ENCODE data around the gene PARD6B.
A peak's percentile ranks its signal among the peaks of the same experiment; 100 is the strongest.

The PARD6B gene

GRCh38 chr20:50733644-50734349 is 2.4 kb downstream of the PARD6B start:
- peaks cover 48% of the 10 kb centered on the region for H3K4me1 ChIP-seq (ENCODE audit: control insufficient read depth, insufficient read depth, low read length, poor library complexity, severe bottlenecking)
- H3K27ac ChIP-seq (ENCODE audit: low read depth, low read length, severe bottlenecking), result no peak overlapping the region
- no peaks in the 10 kb centered on the region for H3K9me3 ChIP-seq (ENCODE audit: control insufficient read depth, low read length)
- no peak overlapping the region for H3K4me3 ChIP-seq (ENCODE audit: extremely low read depth, insufficient read depth, low read length, poor library complexity, severe bottlenecking)
- WGBS, 2 experiments (ENCODE audit: insufficient coverage in 2 of 2), result no CpG with 5 or more reads among the region's 1 CpG
- peaks cover 5% of the 10 kb centered on the region for H3K36me3 ChIP-seq (ENCODE audit: control insufficient read depth, insufficient read depth, low read length)

GRCh38 chr20:50734730-50735679 is 3.6 kb downstream of the PARD6B start:
- 88 to 94% methylated on average over 4 to 6 of the region's 9 CpGs for WGBS, 2 experiments (ENCODE audit: insufficient coverage in 2 of 2)
- Histone ChIP-seq H3K36me3 (ENCODE audit: control insufficient read depth, insufficient read depth, low read length) (peaks cover 5% of the 10 kb centered on the region), H3K4me1 (ENCODE audit: control insufficient read depth, insufficient read depth, low read length, poor library complexity, severe bottlenecking) (peaks cover 48% of the 10 kb centered on the region), H3K4me3 (ENCODE audit: extremely low read depth, insufficient read depth, low read length, poor library complexity, severe bottlenecking) (no peak overlapping the region), H3K27ac (ENCODE audit: low read depth, low read length, severe bottlenecking) (no peak overlapping the region), H3K9me3 (ENCODE audit: control insufficient read depth, low read length) (no peaks in the 10 kb centered on the region)

GRCh38 chr20:50735813-50736212 is 4.4 kb downstream of the PARD6B start:
- Histone ChIP-seq H3K4me3 (ENCODE audit: extremely low read depth, insufficient read depth, low read length, poor library complexity, severe bottlenecking) (no peak overlapping the region), H3K36me3 (ENCODE audit: control insufficient read depth, insufficient read depth, low read length) (peaks cover 5% of the 10 kb centered on the region), H3K9me3 (ENCODE audit: control insufficient read depth, low read length) (no peaks in the 10 kb centered on the region), H3K27ac (ENCODE audit: low read depth, low read length, severe bottlenecking) (no peak overlapping the region), H3K4me1 (ENCODE audit: control insufficient read depth, insufficient read depth, low read length, poor library complexity, severe bottlenecking) (peaks cover 47% of the 10 kb centered on the region)

GRCh38 chr20:50737352-50737751 is 6.0 kb downstream of the PARD6B start:
- WGBS, 2 experiments (ENCODE audit: insufficient coverage in 2 of 2), result 0 to 29% methylated on average over 2 of the region's 4 CpGs
- H3K4me1 ChIP-seq (ENCODE audit: control insufficient read depth, insufficient read depth, low read length, poor library complexity, severe bottlenecking), result peaks cover 63% of the 10 kb centered on the region
- H3K36me3 ChIP-seq (ENCODE audit: control insufficient read depth, insufficient read depth, low read length), result peaks cover 10% of the 10 kb centered on the region
- no peaks in the 10 kb centered on the region for H3K9me3 ChIP-seq (ENCODE audit: control insufficient read depth, low read length)
- H3K4me3 ChIP-seq (ENCODE audit: extremely low read depth, insufficient read depth, low read length, poor library complexity, severe bottlenecking), result no peak overlapping the region
- peak overlapping the region; percentile 71 for H3K27ac ChIP-seq (ENCODE audit: low read depth, low read length, severe bottlenecking)

- H3K4me3 ChIP-seq (ENCODE audit: extremely low read depth, insufficient read depth, low read length, poor library complexity, severe bottlenecking), result no peak overlapping the region
- peaks cover 73% of the 10 kb centered on the region for H3K4me1 ChIP-seq (ENCODE audit: control insufficient read depth, insufficient read depth, low read length, poor library complexity, severe bottlenecking)
- WGBS, 2 experiments (ENCODE audit: insufficient coverage in 2 of 2), result 88 to 91% methylated on average over 3 to 4 of the region's 4 CpGs
- H3K36me3 ChIP-seq (ENCODE audit: control insufficient read depth, insufficient read depth, low read length), result peaks cover 16% of the 10 kb centered on the region
- peak overlapping the region; percentile 53 for H3K27ac ChIP-seq (ENCODE audit: low read depth, low read length, severe bottlenecking)
- no peaks in the 10 kb centered on the region for H3K9me3 ChIP-seq (ENCODE audit: control insufficient read depth, low read length)
Observed at GRCh38 chr20:50743087-50743486, 11.7 kb downstream of the PARD6B start.

- Histone ChIP-seq H3K4me3 (ENCODE audit: extremely low read depth, insufficient read depth, low read length, poor library complexity, severe bottlenecking) (no peak overlapping the region), H3K27ac (ENCODE audit: low read depth, low read length, severe bottlenecking) (peak overlapping the region; percentile 93), H3K36me3 (ENCODE audit: control insufficient read depth, insufficient read depth, low read length) (peaks cover 24% of the 10 kb centered on the region), H3K9me3 (ENCODE audit: control insufficient read depth, low read length) (no peaks in the 10 kb centered on the region), H3K4me1 (ENCODE audit: control insufficient read depth, insufficient read depth, low read length, poor library complexity, severe bottlenecking) (peaks cover 65% of the 10 kb centered on the region)
- WGBS, 2 experiments (ENCODE audit: insufficient coverage in 2 of 2), result 60 to 66% methylated on average over 14 of the region's 15 CpGs
Observed at GRCh38 chr20:50744143-50744792, 12.9 kb downstream of the PARD6B start.

- peak overlapping the region; percentile 62 for H3K27ac ChIP-seq (ENCODE audit: low read depth, low read length, severe bottlenecking)
- WGBS, 2 experiments (ENCODE audit: insufficient coverage in 2 of 2), result 80% methylated on average over 1 of the region's 2 CpGs; no CpG with 5 or more reads in 1 of the 2 experiments
- H3K36me3 ChIP-seq (ENCODE audit: control insufficient read depth, insufficient read depth, low read length), result peaks cover 36% of the 10 kb centered on the region
- H3K4me1 ChIP-seq (ENCODE audit: control insufficient read depth, insufficient read depth, low read length, poor library complexity, severe bottlenecking), result peaks cover 52% of the 10 kb centered on the region
- no peak overlapping the region for H3K4me3 ChIP-seq (ENCODE audit: extremely low read depth, insufficient read depth, low read length, poor library complexity, severe bottlenecking)
- no peaks in the 10 kb centered on the region for H3K9me3 ChIP-seq (ENCODE audit: control insufficient read depth, low read length)
Observed at GRCh38 chr20:50745634-50746137, 14.3 kb downstream of the PARD6B start.

- Histone ChIP-seq H3K4me1 (ENCODE audit: control insufficient read depth, insufficient read depth, low read length, poor library complexity, severe bottlenecking) (peaks cover 46% of the 10 kb centered on the region), H3K9me3 (ENCODE audit: control insufficient read depth, low read length) (no peaks in the 10 kb centered on the region), H3K27ac (ENCODE audit: low read depth, low read length, severe bottlenecking) (peak overlapping the region; percentile 62), H3K36me3 (ENCODE audit: control insufficient read depth, insufficient read depth, low read length) (peaks cover 40% of the 10 kb centered on the region), H3K4me3 (ENCODE audit: extremely low read depth, insufficient read depth, low read length, poor library complexity, severe bottlenecking) (no peak overlapping the region)
- 100% methylated on average over 1 of the region's 3 CpGs for WGBS, 2 experiments (ENCODE audit: insufficient coverage in 2 of 2)
Observed at GRCh38 chr20:50746138-50746940, 15.0 kb downstream of the PARD6B start.

- H3K36me3 ChIP-seq (ENCODE audit: control insufficient read depth, insufficient read depth, low read length), result peaks cover 41% of the 10 kb centered on the region
- H3K4me1 ChIP-seq (ENCODE audit: control insufficient read depth, insufficient read depth, low read length, poor library complexity, severe bottlenecking), result peaks cover 36% of the 10 kb centered on the region
- H3K9me3 ChIP-seq (ENCODE audit: control insufficient read depth, low read length), result no peaks in the 10 kb centered on the region
- 90 to 100% methylated on average over 2 of the region's 2 CpGs for WGBS, 2 experiments (ENCODE audit: insufficient coverage in 2 of 2)
- no peak overlapping the region for H3K4me3 ChIP-seq (ENCODE audit: extremely low read depth, insufficient read depth, low read length, poor library complexity, severe bottlenecking)
- no peak overlapping the region for H3K27ac ChIP-seq (ENCODE audit: low read depth, low read length, severe bottlenecking)
Observed at GRCh38 chr20:50747275-50747674, 15.9 kb downstream of the PARD6B start.

- 91 to 93% methylated on average over 3 to 6 of the region's 8 CpGs for WGBS, 2 experiments (ENCODE audit: insufficient coverage in 2 of 2)
- Histone ChIP-seq H3K9me3 (ENCODE audit: control insufficient read depth, low read length) (no peaks in the 10 kb centered on the region), H3K4me3 (ENCODE audit: extremely low read depth, insufficient read depth, low read length, poor library complexity, severe bottlenecking) (no peak overlapping the region), H3K36me3 (ENCODE audit: control insufficient read depth, insufficient read depth, low read length) (peaks cover 41% of the 10 kb centered on the region), H3K27ac (ENCODE audit: low read depth, low read length, severe bottlenecking) (no peak overlapping the region), H3K4me1 (ENCODE audit: control insufficient read depth, insufficient read depth, low read length, poor library complexity, severe bottlenecking) (peaks cover 12% of the 10 kb centered on the region)
Observed at GRCh38 chr20:50750145-50750671, 18.8 kb downstream of the PARD6B start.
